Stomach smooth muscle (tissue), 2 donors: ENCODE results near the gene TTC28.

Source experiments
- H3K27ac ChIP-seq: one replicate; pipeline ENCODE4 v1.7.0; 2013; ENCODE audit warnings: mild to moderate bottlenecking, low read length, inconsistent platforms
- H3K27me3 ChIP-seq, 2 donors: one replicate each; pipeline ENCODE4 v1.7.0; 2013; ENCODE audit warnings: low read length in 2 of 2; ENCODE audit not compliant: insufficient read depth in 2 of 2, control insufficient read depth in 1 of 2
- H3K36me3 ChIP-seq, 2 donors: one replicate each; pipeline ENCODE4 v1.7.0; 2013; ENCODE audit warnings: low read length in 2 of 2; ENCODE audit not compliant: control insufficient read depth in 2 of 2, insufficient read depth in 2 of 2
- H3K4me1 ChIP-seq: one replicate; pipeline ENCODE4 v1.7.0; 2013; ENCODE audit warnings: low read length; ENCODE audit not compliant: control insufficient read depth, insufficient read depth
- H3K4me3 ChIP-seq, 2 donors: one replicate each; pipeline ENCODE4 v1.7.0; 2013; ENCODE audit warnings: low read length in 2 of 2
- H3K9ac ChIP-seq, 2 donors: one replicate each; pipeline ENCODE4 v1.7.0; 2013; ENCODE audit warnings: low read length in 2 of 2, mild to moderate bottlenecking in 1 of 2
- H3K9me3 ChIP-seq, 2 donors: one replicate each; pipeline ENCODE4 v1.7.0; 2013; ENCODE audit warnings: low read length in 2 of 2; ENCODE audit not compliant: control insufficient read depth in 2 of 2
- donor health status: healthy.
- donor health status: Pancreatic carcinoma.

The TTC28 gene

GRCh38 chr22:27961182-27961581 is 718.5 kb downstream of the TTC28 start:
- Histone ChIP-seq H3K9ac (no peak overlapping the region), H3K9me3 (no peaks in the 10 kb centered on the region), H3K4me1 (no peaks in the 10 kb centered on the region), H3K4me3 (no peak overlapping the region), H3K36me3 (no peaks in the 10 kb centered on the region), H3K27me3 (no peaks in the 10 kb centered on the region), H3K27ac (no peak overlapping the region)

- H3K36me3 ChIP-seq: no peaks in the 10 kb centered on the region
- no peaks in the 10 kb centered on the region for H3K4me1 ChIP-seq
- no peak overlapping the region for H3K4me3 ChIP-seq
- H3K9ac ChIP-seq: no peak overlapping the region
- no peak overlapping the region for H3K27ac ChIP-seq
- H3K9me3 ChIP-seq: no peaks in the 10 kb centered on the region
- no peaks in the 10 kb centered on the region for H3K27me3 ChIP-seq
Measured at GRCh38 chr22:27959335-27960090, 720.1 kb downstream of the TTC28 start.

GRCh38 chr22:27952779-27953178 is 726.9 kb downstream of the TTC28 start:
- Histone ChIP-seq H3K27me3 (no peaks in the 10 kb centered on the region), H3K9me3 (no peaks in the 10 kb centered on the region), H3K4me3 (no peak overlapping the region), H3K27ac (no peak overlapping the region), H3K4me1 (no peaks in the 10 kb centered on the region), H3K9ac (no peak overlapping the region), H3K36me3 (peaks cover 0 to 3% of the 10 kb centered on the region in 2 donors)

- Histone ChIP-seq H3K4me1 (no peaks in the 10 kb centered on the region), H3K27me3 (no peaks in the 10 kb centered on the region), H3K27ac (no peak overlapping the region), H3K9ac (no peak overlapping the region), H3K36me3 (peaks cover 0 to 3% of the 10 kb centered on the region in 2 donors), H3K4me3 (no peak overlapping the region), H3K9me3 (no peaks in the 10 kb centered on the region)
Measured at GRCh38 chr22:27952091-27952490, 727.5 kb downstream of the TTC28 start.

GRCh38 chr22:27949421-27949820 is 730.2 kb downstream of the TTC28 start:
- no peaks in the 10 kb centered on the region for H3K27me3 ChIP-seq
- no peaks in the 10 kb centered on the region for H3K4me1 ChIP-seq
- peaks cover 0 to 3% of the 10 kb centered on the region in 2 donors for H3K36me3 ChIP-seq
- H3K4me3 ChIP-seq: no peak overlapping the region
- no peaks in the 10 kb centered on the region for H3K9me3 ChIP-seq
- H3K9ac ChIP-seq: no peak overlapping the region
- no peak overlapping the region for H3K27ac ChIP-seq

- Histone ChIP-seq H3K4me3 (no peak overlapping the region), H3K27ac (no peak overlapping the region), H3K9me3 (no peaks in the 10 kb centered on the region), H3K4me1 (no peaks in the 10 kb centered on the region), H3K9ac (no peak overlapping the region), H3K27me3 (no peaks in the 10 kb centered on the region), H3K36me3 (peaks cover 0 to 3% of the 10 kb centered on the region in 2 donors)
Measured at GRCh38 chr22:27948569-27948968, 731.1 kb downstream of the TTC28 start.

GRCh38 chr22:27947448-27947847 is 732.2 kb downstream of the TTC28 start:
- no peak overlapping the region for H3K4me3 ChIP-seq
- no peak overlapping the region for H3K27ac ChIP-seq
- no peaks in the 10 kb centered on the region for H3K9me3 ChIP-seq
- no peaks in the 10 kb centered on the region for H3K4me1 ChIP-seq
- no peak overlapping the region for H3K9ac ChIP-seq
- H3K27me3 ChIP-seq: no peaks in the 10 kb centered on the region
- peaks cover 0 to 3% of the 10 kb centered on the region in 2 donors for H3K36me3 ChIP-seq

GRCh38 chr22:27941143-27941542 is 738.5 kb downstream of the TTC28 start:
- Histone ChIP-seq H3K4me1 (no peaks in the 10 kb centered on the region), H3K27me3 (no peaks in the 10 kb centered on the region), H3K27ac (no peak overlapping the region), H3K9ac (no peak overlapping the region), H3K36me3 (no peaks in the 10 kb centered on the region), H3K4me3 (no peak overlapping the region), H3K9me3 (no peaks in the 10 kb centered on the region)

- Histone ChIP-seq H3K9ac (no peak overlapping the region), H3K4me3 (no peak overlapping the region), H3K27me3 (no peaks in the 10 kb centered on the region), H3K4me1 (no peaks in the 10 kb centered on the region), H3K36me3 (no peaks in the 10 kb centered on the region), H3K9me3 (no peaks in the 10 kb centered on the region), H3K27ac (no peak overlapping the region)
Measured at GRCh38 chr22:27937453-27937852, 742.2 kb downstream of the TTC28 start.

GRCh38 chr22:27935897-27936296 is 743.7 kb downstream of the TTC28 start:
- Histone ChIP-seq H3K4me3 (no peak overlapping the region), H3K27ac (no peak overlapping the region), H3K4me1 (no peaks in the 10 kb centered on the region), H3K27me3 (no peaks in the 10 kb centered on the region), H3K36me3 (no peaks in the 10 kb centered on the region), H3K9ac (no peak overlapping the region), H3K9me3 (no peaks in the 10 kb centered on the region)

GRCh38 chr22:27934069-27934468 is 745.6 kb downstream of the TTC28 start:
- Histone ChIP-seq H3K27me3 (no peaks in the 10 kb centered on the region), H3K36me3 (no peaks in the 10 kb centered on the region)

More at GRCh38 chr22:27934069-27934468, 745.6 kb downstream of the TTC28 start:
- Histone ChIP-seq H3K4me1 (no peaks in the 10 kb centered on the region), H3K9ac (no peak overlapping the region), H3K4me3 (no peak overlapping the region), H3K9me3 (no peaks in the 10 kb centered on the region), H3K27ac (no peak overlapping the region)
